Caco-2 (cell line): Measurements from ENCODE around the gene TXNRD2. TPM values are rescaled to one million over a fixed set of nuclear protein-coding genes. Genes with fewer than 3 reads are reported as not detected.

Experiments used
- BruUV-seq: library from RNA; stranded (reverse); fragments of 400-500 nt; replicated peaks from 2 replicates; lab custom pipeline; 2021; lab: Mats Ljungman, UMichigan
- CTCF ChIA-PET: fragments of 300-600 bp; sonication (Branson Sonifier 250); formaldehyde crosslinking; loops from one replicate; lab custom pipeline; 2022; ENCODE audit warnings: antibody characterized with exemption; lab: Charles Lee
- POLR2A ChIA-PET: fragments of 300-600 bp; sonication (Branson Sonifier 250); formaldehyde crosslinking; loops from one replicate; lab custom pipeline; 2022; ENCODE audit warnings: antibody characterized with exemption; lab: Charles Lee
- DNase-seq, 2 experiments: peaks; one replicate each; pipeline versions ENCODE4 v3.0.0 to v3.0.0-alpha.2; 2020 to 2022
- H3K27me3 ChIP-seq: replicated peaks from 2 replicates; pipeline ENCODE4 v1.6.0; 2011; ENCODE audit warnings: low read length; ENCODE audit not compliant: control insufficient read depth, insufficient read depth
- H3K36me3 ChIP-seq: 2 replicates; pipeline ENCODE4 v1.5.1; 2011; ENCODE audit warnings: low read length; ENCODE audit not compliant: control insufficient read depth, insufficient read depth
- H3K4me1 ChIP-seq: fragments of 250-450 bp; sonication (Bioruptor Pico); 2 replicates; pipeline ENCODE4 v1.5.1; 2020; ENCODE audit warnings: mild to moderate bottlenecking
- H3K4me3 ChIP-seq: 2 replicates; pipeline ENCODE4 v1.5.1; 2011; ENCODE audit warnings: low read depth, mild to moderate bottlenecking, control low read depth, low read length
- H3K9me3 ChIP-seq: fragments of 250-450 bp; sonication (Bioruptor Pico); 2 replicates; pipeline ENCODE4 v1.5.1; 2020; ENCODE audit warnings: mild to moderate bottlenecking, moderate library complexity
- H3K27ac Mint-ChIP-seq: one replicate; pipeline ENCODE4 v1.8.0; 2022; ENCODE audit warnings: mixed read lengths; ENCODE audit not compliant: unreplicated experiment
- H3K27me3 Mint-ChIP-seq: one replicate; pipeline ENCODE4 v1.8.0; 2022; ENCODE audit warnings: mixed read lengths; ENCODE audit not compliant: insufficient read depth, unreplicated experiment
- H3K36me3 Mint-ChIP-seq: one replicate; pipeline ENCODE4 v1.8.0; 2022; ENCODE audit warnings: mild to moderate bottlenecking, mixed read lengths; ENCODE audit not compliant: insufficient read depth, unreplicated experiment
- H3K4me1 Mint-ChIP-seq: one replicate; pipeline ENCODE4 v1.8.0; 2022; ENCODE audit warnings: low read depth, mixed read lengths; ENCODE audit not compliant: unreplicated experiment
- H3K4me3 Mint-ChIP-seq: one replicate; pipeline ENCODE4 v1.8.0; 2022; ENCODE audit warnings: mild to moderate bottlenecking, moderate library complexity, mixed read lengths; ENCODE audit not compliant: unreplicated experiment
- H3K9me3 Mint-ChIP-seq: one replicate; pipeline ENCODE4 v1.8.0; 2022; ENCODE audit warnings: mixed read lengths; ENCODE audit not compliant: unreplicated experiment
- intact Hi-C: fragments of 100-400 bp; cut with micrococcal nuclease; formaldehyde crosslinking; loops from one replicate; pipeline ENCODE4 v1.10.0; 2022; ENCODE audit not compliant: unreplicated experiment
- total RNA-seq: library from RNA; stranded (reverse); gene quantifications from 2 replicates; pipeline ENCODE4 v1.2.3, GENCODE V29; 2022
- TF ChIP-seq, protein P1 (sequence below), 2 experiments: fragments of 200-600 bp in 1 of 2; IDR thresholded peaks; 1 replicate in 1 of 2; 2 replicates in 1 of 2; pipeline versions ENCODE4 v1.5.1 to v1.8.0; 2011 to 2022; ENCODE audit warnings: antibody characterized with exemption in 1 of 2, control low read depth in 1 of 2, inconsistent platforms in 1 of 2, low read depth in 1 of 2, low read length in 1 of 2, mild to moderate bottlenecking in 1 of 2, moderate library complexity in 1 of 2; ENCODE audit not compliant: insufficient read depth in 1 of 2, severe bottlenecking in 1 of 2, unreplicated experiment in 1 of 2

Gene TXNRD2
- total RNA-seq, 1 experiment from 2014 or later, result 44.8 TPM

DNA sequence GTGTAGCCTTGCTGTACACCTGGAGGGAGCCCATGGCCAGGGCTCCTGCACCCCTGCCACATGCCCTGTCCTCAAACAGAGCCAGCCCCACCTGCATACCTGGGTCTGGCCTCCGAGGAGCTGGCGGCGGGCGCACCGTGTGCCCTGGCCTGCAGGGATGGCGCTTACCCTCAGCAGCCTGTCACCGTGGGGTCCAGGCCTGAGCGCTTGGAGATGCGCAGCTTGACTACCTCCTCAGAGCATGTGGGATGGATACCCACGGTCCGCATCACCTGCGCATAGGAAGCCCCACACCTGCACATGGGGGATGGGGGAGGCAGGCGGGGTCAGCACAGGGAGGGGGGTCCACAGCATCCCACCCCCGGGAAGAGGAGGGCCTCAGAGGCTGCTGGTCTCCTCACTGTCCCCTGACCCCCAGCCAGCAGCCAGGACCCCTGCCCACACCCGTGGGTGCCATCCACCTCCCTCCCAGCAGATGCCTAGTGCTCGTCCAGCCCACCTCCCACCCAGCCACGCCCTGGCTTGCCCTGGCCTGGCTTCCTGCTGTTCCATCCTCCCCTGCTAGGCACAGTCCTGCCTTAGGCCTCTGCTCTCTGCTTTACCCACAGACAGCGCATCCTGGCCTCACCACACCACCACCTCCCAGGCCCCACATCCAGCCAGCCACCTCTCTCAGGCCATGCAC lies 64.5 kb downstream of the TXNRD2 start:
- H3K9me3 ChIP-seq, result no peaks in the 10 kb centered on the region
- H3K4me3 ChIP-seq, result no peak overlapping the region
- BruUV-seq, result no TSS peak
- Mint-ChIP-seq H3K36me3 (peaks cover 21% of the 10 kb centered on the region), H3K27me3 (no peaks in the 10 kb centered on the region), H3K4me3 (no peak overlapping the region), H3K4me1 (peaks cover 13% of the 10 kb centered on the region), H3K9me3 (no peaks in the 10 kb centered on the region), H3K27ac (peak overlapping the region; percentile 26)
- no peaks in the 10 kb centered on the region for H3K27me3 ChIP-seq
- peak in 1 of 2 experiments; percentile 26 for DNase-seq
- no peaks in the 10 kb centered on the region; the same call in 1 of the 2 replicates for H3K36me3 ChIP-seq
- ChIA-PET CTCF (no interaction called here), POLR2A (interaction anchor here (0.5 kb wide), 1 partner anchor 67 kb away, joined by 3 read pairs; no protein-coding TSS in a partner anchor)
- TF ChIP-seq, protein P1, sequence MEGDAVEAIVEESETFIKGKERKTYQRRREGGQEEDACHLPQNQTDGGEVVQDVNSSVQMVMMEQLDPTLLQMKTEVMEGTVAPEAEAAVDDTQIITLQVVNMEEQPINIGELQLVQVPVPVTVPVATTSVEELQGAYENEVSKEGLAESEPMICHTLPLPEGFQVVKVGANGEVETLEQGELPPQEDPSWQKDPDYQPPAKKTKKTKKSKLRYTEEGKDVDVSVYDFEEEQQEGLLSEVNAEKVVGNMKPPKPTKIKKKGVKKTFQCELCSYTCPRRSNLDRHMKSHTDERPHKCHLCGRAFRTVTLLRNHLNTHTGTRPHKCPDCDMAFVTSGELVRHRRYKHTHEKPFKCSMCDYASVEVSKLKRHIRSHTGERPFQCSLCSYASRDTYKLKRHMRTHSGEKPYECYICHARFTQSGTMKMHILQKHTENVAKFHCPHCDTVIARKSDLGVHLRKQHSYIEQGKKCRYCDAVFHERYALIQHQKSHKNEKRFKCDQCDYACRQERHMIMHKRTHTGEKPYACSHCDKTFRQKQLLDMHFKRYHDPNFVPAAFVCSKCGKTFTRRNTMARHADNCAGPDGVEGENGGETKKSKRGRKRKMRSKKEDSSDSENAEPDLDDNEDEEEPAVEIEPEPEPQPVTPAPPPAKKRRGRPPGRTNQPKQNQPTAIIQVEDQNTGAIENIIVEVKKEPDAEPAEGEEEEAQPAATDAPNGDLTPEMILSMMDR (IDR thresholded peaks at IDR 0.05; ENCODE audit: insufficient read depth in 1 of 2, low read depth in 1 of 2, low read length in 1 of 2, severe bottlenecking in 1 of 2, unreplicated experiment in 1 of 2), result no peak
- intact Hi-C loops, result no loop called here
- peaks cover 23% of the 10 kb centered on the region for H3K4me1 ChIP-seq

DNA sequence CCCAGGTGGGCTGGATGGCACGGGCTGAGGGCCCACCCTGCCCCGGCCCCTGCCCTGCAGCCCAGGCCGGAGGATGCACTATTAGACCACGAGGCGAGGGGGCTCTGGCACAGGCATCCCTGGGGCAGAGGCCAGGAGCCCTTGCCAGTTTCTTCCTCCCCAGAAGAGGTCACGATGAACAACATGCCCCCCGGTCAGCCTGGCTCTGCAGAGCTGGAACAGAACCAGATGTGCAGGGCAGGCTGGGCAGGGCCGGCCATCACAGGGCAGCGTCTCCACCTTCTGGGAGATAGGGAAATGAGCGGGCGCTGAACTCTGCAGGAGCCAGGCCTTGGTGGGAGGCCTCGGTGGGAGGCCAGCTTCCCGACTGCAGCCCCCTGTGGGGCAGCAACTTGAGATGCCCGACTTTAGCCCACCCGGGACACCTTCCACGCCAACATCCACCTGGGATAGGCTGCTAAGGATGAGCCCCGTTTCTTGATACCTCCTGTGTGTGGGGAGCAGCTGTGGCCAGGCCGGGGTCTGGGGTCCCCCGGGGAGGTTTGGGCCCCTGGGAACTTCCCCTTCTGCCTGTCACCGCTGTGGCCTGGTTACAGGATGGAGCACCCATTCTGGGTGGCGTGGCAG lies 65.2 kb downstream of the TXNRD2 start:
- Histone ChIP-seq H3K27me3 (no peaks in the 10 kb centered on the region), H3K36me3 (no peaks in the 10 kb centered on the region; the same call in 1 of the 2 replicates), H3K9me3 (no peaks in the 10 kb centered on the region), H3K4me1 (peaks cover 16% of the 10 kb centered on the region), H3K4me3 (no peak overlapping the region)
- ChIA-PET POLR2A (no interaction called here), CTCF (no interaction called here)
- Mint-ChIP-seq H3K36me3 (peaks cover 14% of the 10 kb centered on the region), H3K4me1 (peaks cover 13% of the 10 kb centered on the region), H3K9me3 (no peaks in the 10 kb centered on the region), H3K4me3 (no peak overlapping the region), H3K27me3 (no peaks in the 10 kb centered on the region), H3K27ac (no peak overlapping the region)
- TF ChIP-seq, protein P1 (IDR thresholded peaks at IDR 0.05; ENCODE audit: insufficient read depth in 1 of 2, low read depth in 1 of 2, low read length in 1 of 2, severe bottlenecking in 1 of 2, unreplicated experiment in 1 of 2), result no peak
- intact Hi-C loops, result no loop called here
- BruUV-seq, result no TSS peak
- peak in 1 of 2 experiments; percentile 34 for DNase-seq

DNA sequence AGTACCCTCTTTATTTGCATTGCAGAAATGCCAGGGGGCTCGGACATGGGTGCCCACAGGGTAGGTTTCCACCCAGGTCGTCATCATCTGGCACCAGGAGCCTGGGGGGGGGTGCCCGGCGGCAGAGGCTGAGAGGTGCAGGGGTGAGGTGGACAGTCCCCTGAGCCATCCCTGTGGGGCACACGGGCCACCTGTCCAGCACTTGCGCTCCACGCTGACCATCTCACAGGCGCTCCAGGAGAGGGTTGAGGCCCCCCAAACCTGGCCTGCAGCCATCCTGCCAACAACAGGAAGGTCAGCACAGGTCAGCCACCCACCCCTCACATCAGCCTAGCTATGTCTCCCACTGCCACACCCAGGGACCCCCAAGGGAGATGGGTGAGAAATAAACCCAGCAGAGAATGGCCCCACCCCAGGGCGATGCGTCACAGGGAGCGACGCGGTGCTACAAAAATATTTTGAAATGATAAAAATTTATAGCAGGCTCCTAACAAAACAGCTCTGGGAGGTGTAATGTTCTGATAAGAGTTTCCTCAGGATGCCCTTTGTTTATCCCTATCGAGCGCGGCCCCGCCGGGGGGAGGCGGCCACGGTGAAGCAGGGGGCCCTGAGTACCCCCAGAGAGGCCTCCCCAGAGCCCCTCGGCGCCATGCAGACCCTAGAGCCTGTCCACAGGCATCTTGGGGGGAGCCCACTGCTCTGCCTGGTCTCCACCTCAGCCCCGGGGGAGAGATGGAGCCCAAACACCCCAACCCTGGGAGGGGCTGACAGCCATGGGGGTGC lies 65.9 kb downstream of the TXNRD2 start:
- DNase-seq, result peak in 1 of 2 experiments; percentile 22
- peaks cover 12% of the 10 kb centered on the region for H3K4me1 ChIP-seq
- H3K4me1 Mint-ChIP-seq, result peaks cover 7% of the 10 kb centered on the region
- H3K27me3 ChIP-seq, result no peaks in the 10 kb centered on the region
- H3K4me3 ChIP-seq, result no peak overlapping the region
- CTCF ChIA-PET, result no interaction called here
- POLR2A ChIA-PET, result no interaction called here
- BruUV-seq, result no TSS peak
- intact Hi-C loops, result no loop called here
- no peaks in the 10 kb centered on the region for H3K9me3 ChIP-seq
- no peak overlapping the region for H3K4me3 Mint-ChIP-seq
- no peaks in the 10 kb centered on the region for H3K27me3 Mint-ChIP-seq
- no peaks in the 10 kb centered on the region for H3K9me3 Mint-ChIP-seq
- no peaks in the 10 kb centered on the region; the same call in 1 of the 2 replicates for H3K36me3 ChIP-seq
- TF ChIP-seq, protein P1 (IDR thresholded peaks at IDR 0.05; ENCODE audit: insufficient read depth in 1 of 2, low read depth in 1 of 2, low read length in 1 of 2, severe bottlenecking in 1 of 2, unreplicated experiment in 1 of 2), result no peak
- H3K27ac Mint-ChIP-seq, result no peak overlapping the region
- H3K36me3 Mint-ChIP-seq, result peaks cover 7% of the 10 kb centered on the region
